CD4-positive, alpha-beta memory T cell (primary cell): Measurements from ENCODE around the gene EIF2B2. TPM values are rescaled to one million over a fixed set of nuclear protein-coding genes. Genes with fewer than 3 reads are reported as not detected.
A peak's percentile ranks its signal among the peaks of the same experiment; 100 is the strongest.

ENCODE experiments used
- CTCF ChIA-PET: fragments of 350-600 bp; sonication (Branson Sonifier 250); formaldehyde crosslinking; loops from one replicate; lab custom pipeline; 2021; ENCODE audit warnings: inconsistent platforms; ENCODE audit not compliant: partially characterized antibody; lab: Charles Lee
- POLR2A ChIA-PET: fragments of 350-600 bp; sonication (Branson Sonifier 250); formaldehyde crosslinking; loops from one replicate; lab custom pipeline; 2021; ENCODE audit not compliant: partially characterized antibody; lab: Charles Lee
- DNase-seq, 5 donors: peaks; one replicate each; pipeline versions ENCODE4 v3.0.0 to v3.0.0-alpha.2; 2020 to 2022; ENCODE audit warnings: mixed read lengths in 1 of 5
- H3K27ac ChIP-seq: one replicate; pipeline ENCODE4 v1.7.0; 2013; ENCODE audit warnings: low read depth, low read length
- H3K27me3 ChIP-seq: 2 replicates; pipeline ENCODE4 v1.7.0; 2013; ENCODE audit warnings: mild to moderate bottlenecking, low read length, moderate library complexity; ENCODE audit not compliant: insufficient read depth
- H3K36me3 ChIP-seq: 2 replicates; pipeline ENCODE4 v1.7.0; 2013; ENCODE audit warnings: mild to moderate bottlenecking, low read length, moderate library complexity; ENCODE audit not compliant: insufficient read depth
- H3K4me1 ChIP-seq: 2 replicates; pipeline ENCODE4 v1.7.0; 2013; ENCODE audit warnings: mild to moderate bottlenecking, low read length, moderate library complexity; ENCODE audit not compliant: insufficient read depth
- H3K4me3 ChIP-seq, 2 donors: one replicate each; pipeline ENCODE4 v1.7.0; 2013; ENCODE audit warnings: low read length in 2 of 2, mild to moderate bottlenecking in 1 of 2
- H3K9me3 ChIP-seq, 2 donors: one replicate each; pipeline ENCODE4 v1.7.0; 2013; ENCODE audit warnings: low read length in 2 of 2, control low read depth in 1 of 2; ENCODE audit not compliant: control insufficient read depth in 1 of 2
- H3K27ac Mint-ChIP-seq, 7 donors: one replicate each; pipeline ENCODE4 v1.8.0; 2020 to 2021; ENCODE audit warnings: mixed read lengths in 7 of 7, mild to moderate bottlenecking in 6 of 7, inconsistent platforms in 3 of 7, moderate library complexity in 3 of 7
- H3K27me3 Mint-ChIP-seq, 2 donors: one replicate each; pipeline ENCODE4 v1.8.0; 2020 to 2021; ENCODE audit warnings: mixed read lengths in 2 of 2
- H3K36me3 Mint-ChIP-seq, 2 donors: one replicate each; pipeline ENCODE4 v1.8.0; 2020 to 2021; ENCODE audit warnings: mixed read lengths in 2 of 2, inconsistent platforms in 1 of 2, mild to moderate bottlenecking in 1 of 2
- H3K4me1 Mint-ChIP-seq, 4 donors: one replicate each; pipeline ENCODE4 v1.8.0; 2020 to 2021; ENCODE audit warnings: mixed read lengths in 4 of 4, mild to moderate bottlenecking in 1 of 4
- H3K4me3 Mint-ChIP-seq, 8 donors: one replicate each; pipeline ENCODE4 v1.8.0; 2020 to 2021; ENCODE audit warnings: mixed read lengths in 8 of 8, mild to moderate bottlenecking in 7 of 8, moderate library complexity in 6 of 8, inconsistent platforms in 3 of 8
- H3K9me3 Mint-ChIP-seq, 8 donors: one replicate each; pipeline ENCODE4 v1.8.0; 2020 to 2021; ENCODE audit warnings: mixed read lengths in 8 of 8, mild to moderate bottlenecking in 5 of 8, inconsistent platforms in 3 of 8, moderate library complexity in 1 of 8
- intact Hi-C: fragments of 100-400 bp; cut with micrococcal nuclease; formaldehyde crosslinking; loops from one replicate; pipeline ENCODE4 v1.15.1; 2023
- polyA plus RNA-seq, 2 donors: library from polyadenylated mRNA; unstranded; fragments of 300-500 nt; fragmentation: Illumina TruSeq; gene quantifications; one replicate each; pipeline ENCODE4 v1.2.3, GENCODE V29; 2021
- total RNA-seq, 2 experiments: library from RNA; stranded (reverse); gene quantifications; one replicate each; pipeline ENCODE4 v1.2.3, GENCODE V29; 2021

Gene EIF2B2
- total and polyA plus RNA-seq, 4 experiments from 2014 or later: 31.3 to 38.8 (median 32.2) TPM

- H3K4me1 ChIP-seq: no peaks in the 10 kb centered on the region
- POLR2A ChIA-PET: interaction anchor here (0.6 kb wide), 1 partner anchor 492 kb away, joined by 3 read pairs; no protein-coding TSS in a partner anchor
- no peak overlapping the region for H3K4me3 ChIP-seq
- Mint-ChIP-seq H3K27ac (peak overlapping the region in 5 of 7 donors; percentile 16 to 91 (median 64)), H3K27me3 (no peaks in the 10 kb centered on the region), H3K36me3 (peaks cover 50 to 75% of the 10 kb centered on the region in 2 donors), H3K9me3 (no peaks in the 10 kb centered on the region), H3K4me1 (peaks cover 16 to 32% (median 22%) of the 10 kb centered on the region in 4 donors), H3K4me3 (no peak overlapping the region)
- H3K27ac ChIP-seq: no peak overlapping the region
- H3K36me3 ChIP-seq: peaks cover 73% of the 10 kb centered on the region
- CTCF ChIA-PET: no interaction called here
- H3K9me3 ChIP-seq: no peaks in the 10 kb centered on the region
- H3K27me3 ChIP-seq: no peaks in the 10 kb centered on the region
- no peak for DNase-seq
- intact Hi-C loops: no loop called here
These were observed 7.9 kb downstream of the EIF2B2 start for GRCh38 chr14:75010472-75011093.

GRCh38 chr14:75011356-75011994 lies 8.8 kb downstream of the EIF2B2 start:
- CTCF ChIA-PET: interaction anchor here (1.1 kb wide), 1 partner anchor 8 kb away, joined by 3 read pairs; the partner anchor contains the start of gene EIF2B2
- H3K36me3 ChIP-seq: peaks cover 73% of the 10 kb centered on the region
- POLR2A ChIA-PET: interaction anchor here (0.6 to 1.1 kb wide), 2 partner anchors 9 to 491 kb away, joined by 3 to 5 read pairs; partner anchors contain the start of gene EIF2B2

GRCh38 chr14:75013290-75013689 lies 10.6 kb downstream of the EIF2B2 start:
- H3K36me3 Mint-ChIP-seq: peaks cover 38 to 70% of the 10 kb centered on the region in 2 donors
- peaks cover 63% of the 10 kb centered on the region for H3K36me3 ChIP-seq
- no peaks in the 10 kb centered on the region for H3K4me1 ChIP-seq
- no peak overlapping the region for H3K4me3 Mint-ChIP-seq
- peak overlapping the region in 5 of 7 donors; percentile 13 to 79 (median 19) for H3K27ac Mint-ChIP-seq
- no peaks in the 10 kb centered on the region for H3K27me3 Mint-ChIP-seq
- H3K9me3 ChIP-seq: no peaks in the 10 kb centered on the region
- H3K27me3 ChIP-seq: no peaks in the 10 kb centered on the region
- CTCF ChIA-PET: interaction anchor here (0.7 kb wide), 1 partner anchor 75 kb away, joined by 3 read pairs; no protein-coding TSS in a partner anchor
- no peak overlapping the region for H3K27ac ChIP-seq
- POLR2A ChIA-PET: interaction anchor here (1.1 to 2.3 kb wide), 2 partner anchors 10 to 114 kb away, joined by 3 to 10 read pairs; partner anchors contain the start of genes EIF2B2 and NEK9
- H3K9me3 Mint-ChIP-seq: no peaks in the 10 kb centered on the region
- DNase-seq: no peak
- H3K4me1 Mint-ChIP-seq: peaks cover 10 to 18% (median 14%) of the 10 kb centered on the region in 4 donors
- intact Hi-C loops: no loop called here
- H3K4me3 ChIP-seq: no peak overlapping the region

More at GRCh38 chr14:75011356-75011994, 8.8 kb downstream of the EIF2B2 start:
- Mint-ChIP-seq H3K4me3 (peak overlapping the region in 1 of 8 donors; percentile 17), H3K4me1 (peaks cover 13 to 27% (median 17%) of the 10 kb centered on the region in 4 donors), H3K36me3 (peaks cover 48 to 76% of the 10 kb centered on the region in 2 donors), H3K27me3 (no peaks in the 10 kb centered on the region), H3K9me3 (no peaks in the 10 kb centered on the region), H3K27ac (peak overlapping the region; percentile 62 to 92 (median 74))
- DNase-seq: no peak
- Histone ChIP-seq H3K4me3 (no peak overlapping the region), H3K27me3 (no peaks in the 10 kb centered on the region), H3K4me1 (no peaks in the 10 kb centered on the region), H3K27ac (no peak overlapping the region), H3K9me3 (no peaks in the 10 kb centered on the region)
- intact Hi-C loops: no loop called here

- Histone ChIP-seq H3K36me3 (peaks cover 48% of the 10 kb centered on the region), H3K9me3 (no peaks in the 10 kb centered on the region), H3K4me1 (no peaks in the 10 kb centered on the region), H3K27ac (no peak overlapping the region), H3K4me3 (no peak overlapping the region), H3K27me3 (no peaks in the 10 kb centered on the region)
- intact Hi-C loops: no loop called here
- ChIA-PET CTCF (interaction anchor here (1.1 kb wide), 1 partner anchor 19 kb away, joined by 3 read pairs; no protein-coding TSS in a partner anchor), POLR2A (no interaction called here)
- no peak for DNase-seq
- Mint-ChIP-seq H3K4me1 (peaks cover 7 to 14% (median 11%) of the 10 kb centered on the region in 4 donors), H3K27ac (peak overlapping the region in 1 of 7 donors; percentile 62), H3K27me3 (no peaks in the 10 kb centered on the region), H3K4me3 (no peak overlapping the region), H3K36me3 (peaks cover 35 to 67% of the 10 kb centered on the region in 2 donors), H3K9me3 (no peaks in the 10 kb centered on the region)
These were observed 12.8 kb downstream of the EIF2B2 start for GRCh38 chr14:75015496-75015895.

GRCh38 chr14:75016815-75017214 lies 14.1 kb downstream of the EIF2B2 start:
- Histone ChIP-seq H3K4me3 (no peak overlapping the region), H3K27ac (no peak overlapping the region), H3K4me1 (no peaks in the 10 kb centered on the region), H3K27me3 (no peaks in the 10 kb centered on the region), H3K36me3 (peaks cover 48% of the 10 kb centered on the region), H3K9me3 (no peaks in the 10 kb centered on the region)
- Mint-ChIP-seq H3K27me3 (no peaks in the 10 kb centered on the region), H3K9me3 (no peaks in the 10 kb centered on the region), H3K4me1 (peaks cover under 1 to 4% (median 2%) of the 10 kb centered on the region in 4 donors), H3K36me3 (peaks cover 39 to 70% of the 10 kb centered on the region in 2 donors), H3K27ac (peak overlapping the region in 3 of 7 donors; percentile 12 to 79 (median 19)), H3K4me3 (no peak overlapping the region)
- ChIA-PET POLR2A (no interaction called here), CTCF (no interaction called here)
- intact Hi-C loops: no loop called here
- no peak for DNase-seq

- Mint-ChIP-seq H3K27ac (peak overlapping the region in 1 of 7 donors; percentile 32), H3K4me1 (peaks cover 0 to 2% (median under 1%) of the 10 kb centered on the region in 4 donors), H3K9me3 (no peaks in the 10 kb centered on the region), H3K4me3 (no peak overlapping the region), H3K36me3 (peaks cover 45 to 69% of the 10 kb centered on the region in 2 donors), H3K27me3 (no peaks in the 10 kb centered on the region)
- Histone ChIP-seq H3K4me1 (no peaks in the 10 kb centered on the region), H3K4me3 (no peak overlapping the region), H3K36me3 (peaks cover 38% of the 10 kb centered on the region), H3K27ac (no peak overlapping the region), H3K27me3 (no peaks in the 10 kb centered on the region), H3K9me3 (no peaks in the 10 kb centered on the region)
- intact Hi-C loops: no loop called here
- ChIA-PET POLR2A (no interaction called here), CTCF (no interaction called here)
- no peak for DNase-seq
These were observed 16.0 kb downstream of the EIF2B2 start for GRCh38 chr14:75018694-75019093.

- Histone ChIP-seq H3K27me3 (no peaks in the 10 kb centered on the region), H3K4me3 (no peak overlapping the region), H3K36me3 (peaks cover 9% of the 10 kb centered on the region), H3K9me3 (no peaks in the 10 kb centered on the region), H3K27ac (no peak overlapping the region), H3K4me1 (no peaks in the 10 kb centered on the region)
- Mint-ChIP-seq H3K9me3 (no peaks in the 10 kb centered on the region), H3K27me3 (no peaks in the 10 kb centered on the region), H3K4me3 (no peak overlapping the region), H3K36me3 (peaks cover 33 to 41% of the 10 kb centered on the region in 2 donors), H3K27ac (peak overlapping the region in 1 of 7 donors; percentile 25), H3K4me1 (peaks cover 0 to 2% (median under 1%) of the 10 kb centered on the region in 4 donors)
- intact Hi-C loops: no loop called here
- CTCF ChIA-PET: interaction anchor here (0.9 to 1.4 kb wide), 7 partner anchors 17 to 162 kb away, joined by 3 to 5 read pairs (median 4); no protein-coding TSS in a partner anchor
- DNase-seq: peak in 1 of 5 donors; percentile 8
- POLR2A ChIA-PET: no interaction called here
These were observed 19.9 kb downstream of the EIF2B2 start for GRCh38 chr14:75022655-75023054.
